NB4 (cell line): ENCODE results near the gene MXI1.

Experiments used
- DNase-seq: peaks from one replicate; pipeline ENCODE4 v3.0.0; 2010; ENCODE audit warnings: low read depth
- H3K4me3 ChIP-seq: one replicate; pipeline ENCODE4 v1.5.1; 2011; ENCODE audit warnings: mild to moderate bottlenecking, low read depth, low read length, moderate library complexity
- MYC ChIP-seq: IDR thresholded peaks from 2 replicates; pipeline ENCODE4 v1.6.1; 2011; ENCODE audit warnings: low read depth, low read length
- POLR2A ChIP-seq: IDR thresholded peaks from 2 replicates; pipeline ENCODE4 v1.6.1; 2011; ENCODE audit warnings: mild to moderate bottlenecking; ENCODE audit not compliant: insufficient read length; ENCODE audit errors: extremely low read depth
- TF ChIP-seq, protein P1 (sequence below): IDR thresholded peaks from 2 replicates; pipeline ENCODE4 v1.6.1; 2011; ENCODE audit warnings: low read depth, low read length
- TF ChIP-seq, protein P2 (sequence below): IDR thresholded peaks from one replicate; pipeline ENCODE4 v1.5.1; 2012; ENCODE audit warnings: low read depth, low read length

The MXI1 gene

DNA sequence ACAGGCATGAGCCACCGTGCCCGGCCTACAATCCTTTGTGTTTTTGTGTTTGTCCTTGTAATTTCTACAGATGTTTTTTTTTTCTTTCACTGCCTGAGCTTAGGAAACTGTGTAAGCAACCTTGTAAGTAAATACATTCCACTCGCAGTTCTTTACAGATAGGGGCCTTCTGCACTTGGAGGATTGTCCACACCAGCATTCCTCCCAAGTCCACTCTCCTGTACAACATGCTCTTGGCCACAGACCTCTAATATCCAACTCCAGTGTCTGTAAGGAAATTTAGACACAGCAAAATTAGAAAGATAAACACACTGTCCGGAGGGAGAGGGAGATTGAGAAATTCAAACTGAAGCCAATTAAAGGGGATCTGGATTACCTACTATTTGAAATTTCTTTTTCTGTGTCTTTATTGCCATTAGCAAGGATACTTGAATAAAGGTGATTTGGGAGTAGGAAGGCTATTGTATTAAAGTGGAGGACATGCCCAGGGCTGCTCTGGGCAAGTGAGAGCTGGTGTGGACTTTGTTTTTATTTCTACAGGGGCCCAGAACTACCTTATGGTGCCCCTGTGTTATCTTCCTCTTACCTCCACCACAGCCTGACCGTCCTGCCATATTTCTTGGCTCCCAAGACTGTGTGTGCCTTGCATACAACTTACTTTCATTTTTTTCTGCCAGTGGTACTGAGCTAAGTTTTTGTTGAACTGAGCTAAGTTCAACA is 9.7 kb downstream of the MXI1 start:
- H3K4me3 ChIP-seq = no peak overlapping the region
- no peak for TF ChIP-seq MYC
- DNase-seq = no peak

GRCh38 chr10:110217662-110218008 is 10.2 kb downstream of the MXI1 start:
- H3K4me3 ChIP-seq = no peak overlapping the region
- no peak for DNase-seq
- TF ChIP-seq, protein P1, sequence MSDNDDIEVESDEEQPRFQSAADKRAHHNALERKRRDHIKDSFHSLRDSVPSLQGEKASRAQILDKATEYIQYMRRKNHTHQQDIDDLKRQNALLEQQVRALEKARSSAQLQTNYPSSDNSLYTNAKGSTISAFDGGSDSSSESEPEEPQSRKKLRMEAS = no peak
- TF ChIP-seq, protein P2, sequence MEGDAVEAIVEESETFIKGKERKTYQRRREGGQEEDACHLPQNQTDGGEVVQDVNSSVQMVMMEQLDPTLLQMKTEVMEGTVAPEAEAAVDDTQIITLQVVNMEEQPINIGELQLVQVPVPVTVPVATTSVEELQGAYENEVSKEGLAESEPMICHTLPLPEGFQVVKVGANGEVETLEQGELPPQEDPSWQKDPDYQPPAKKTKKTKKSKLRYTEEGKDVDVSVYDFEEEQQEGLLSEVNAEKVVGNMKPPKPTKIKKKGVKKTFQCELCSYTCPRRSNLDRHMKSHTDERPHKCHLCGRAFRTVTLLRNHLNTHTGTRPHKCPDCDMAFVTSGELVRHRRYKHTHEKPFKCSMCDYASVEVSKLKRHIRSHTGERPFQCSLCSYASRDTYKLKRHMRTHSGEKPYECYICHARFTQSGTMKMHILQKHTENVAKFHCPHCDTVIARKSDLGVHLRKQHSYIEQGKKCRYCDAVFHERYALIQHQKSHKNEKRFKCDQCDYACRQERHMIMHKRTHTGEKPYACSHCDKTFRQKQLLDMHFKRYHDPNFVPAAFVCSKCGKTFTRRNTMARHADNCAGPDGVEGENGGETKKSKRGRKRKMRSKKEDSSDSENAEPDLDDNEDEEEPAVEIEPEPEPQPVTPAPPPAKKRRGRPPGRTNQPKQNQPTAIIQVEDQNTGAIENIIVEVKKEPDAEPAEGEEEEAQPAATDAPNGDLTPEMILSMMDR = no peak
- no peak for TF ChIP-seq MYC
- no peak for TF ChIP-seq POLR2A

GRCh38 chr10:110218632-110219031 is 11.2 kb downstream of the MXI1 start:
- TF ChIP-seq POLR2A (no peak), MYC (no peak)
- TF ChIP-seq, protein P1 = no peak; the same call in 1 of the 2 replicates
- TF ChIP-seq, protein P2 = no peak

DNA sequence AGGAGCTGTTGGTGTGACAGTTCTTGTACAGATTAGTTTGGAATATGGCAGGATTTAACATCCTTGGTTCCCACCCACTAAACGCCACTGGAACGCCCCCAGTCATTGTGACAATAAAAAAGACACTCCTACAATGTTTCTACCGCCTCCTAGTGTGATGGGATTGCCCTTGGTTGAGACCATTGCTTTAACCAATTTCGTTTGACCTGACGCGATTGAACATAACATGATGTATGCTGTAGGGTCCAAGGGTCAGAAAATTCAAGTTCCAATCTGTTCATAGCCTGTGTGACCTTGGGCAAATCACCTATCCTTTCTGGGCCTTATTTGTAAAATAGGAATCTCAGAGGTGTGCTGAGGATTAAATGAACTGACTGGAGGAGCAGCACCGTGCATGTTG is 12.5 kb downstream of the MXI1 start:
- no peak for DNase-seq
- TF ChIP-seq, protein P1 = no peak
- TF ChIP-seq MYC = no peak
- no peak for TF ChIP-seq POLR2A
- TF ChIP-seq, protein P2 = no peak
- H3K4me3 ChIP-seq = no peak overlapping the region

More at GRCh38 chr10:110218632-110219031, 11.2 kb downstream of the MXI1 start:
- DNase-seq = peak; percentile 60
- H3K4me3 ChIP-seq = no peak overlapping the region

DNA sequence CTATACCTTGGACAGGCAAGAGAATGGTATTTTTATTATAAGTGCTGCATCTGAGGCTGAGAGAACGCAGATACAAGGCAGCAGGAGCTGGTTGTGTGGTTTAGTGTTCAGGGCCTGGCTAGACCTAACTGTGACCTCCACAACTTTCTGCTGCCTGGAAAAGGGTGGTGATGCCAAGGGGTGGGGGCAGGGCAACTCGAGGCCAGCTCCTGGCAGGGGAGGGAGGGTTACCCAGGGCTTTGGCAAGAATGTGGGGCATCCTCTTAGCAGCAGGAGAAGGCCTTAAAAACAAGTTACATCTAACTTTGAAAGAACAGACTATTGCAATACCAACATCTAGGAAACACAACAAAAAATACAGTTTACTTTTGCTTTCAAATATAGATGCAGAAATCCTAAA is 13.0 kb downstream of the MXI1 start:
- TF ChIP-seq MYC (no peak), POLR2A (no peak)
- TF ChIP-seq, protein P2 = no peak
- TF ChIP-seq, protein P1 = no peak
- DNase-seq = no peak
- H3K4me3 ChIP-seq = no peak overlapping the region

DNA sequence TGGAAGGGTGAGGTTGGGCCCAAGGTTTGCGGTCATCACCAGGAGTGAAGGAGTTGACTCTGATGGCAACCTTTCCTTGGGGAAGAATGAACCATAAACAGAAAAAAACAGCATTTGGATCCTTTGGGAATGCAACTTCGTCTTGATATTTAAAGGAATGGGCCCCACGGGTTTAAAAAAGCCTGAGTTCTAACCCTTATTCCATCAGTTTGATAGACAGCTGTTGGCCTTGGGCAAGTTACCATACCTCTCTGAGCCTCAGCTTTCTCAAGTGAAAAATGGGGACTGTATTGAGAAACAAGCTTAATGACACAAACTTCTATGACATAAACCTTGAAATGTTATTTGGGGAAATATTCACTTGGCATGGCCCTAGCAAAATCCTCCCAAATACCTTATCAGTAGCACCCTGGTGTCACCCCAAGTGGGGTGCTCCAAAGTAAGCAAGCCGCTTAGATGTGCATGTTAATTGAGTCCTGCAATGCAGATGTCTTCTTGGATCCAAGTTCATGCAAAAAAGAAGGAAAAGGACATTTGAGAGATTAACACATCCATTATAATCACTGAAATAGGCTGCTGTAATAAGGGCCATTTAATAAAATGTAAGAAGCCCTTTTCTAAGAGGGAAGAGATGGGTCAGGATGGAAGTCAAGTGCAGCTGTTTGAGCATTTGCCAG is 13.8 kb downstream of the MXI1 start:
- no peak for TF ChIP-seq MYC
- TF ChIP-seq, protein P1 = no peak
- TF ChIP-seq POLR2A = no peak
- TF ChIP-seq, protein P2 = no peak
- peak overlapping the region; percentile 54 for H3K4me3 ChIP-seq

More for the DNA sequence above, 13.8 kb downstream of the MXI1 start:
- no peak for DNase-seq
